ENCODE results near the gene CRYAB.

The CRYAB gene

GRCh38 chr11:111911563-111912401, at the start of gene CRYAB:
Gene CRYAB, minus strand, starts transcription at chr11:111911770. Its CDS starts 46 bp downstream, at chr11:111911724.
- Histone ChIP-seq H3K9me3 (ENCODE audit: control insufficient read depth in 5 of 5, low read length in 5 of 5) (no peaks in the 10 kb centered on the region), H3K36me3 (ENCODE audit: control insufficient read depth in 5 of 5, insufficient read depth in 5 of 5, low read length in 5 of 5) (peaks cover 8 to 22% (median 15%) of the 10 kb centered on the region in 5 donors), H3K27ac (ENCODE audit: low read depth, low read length) (peak within 1 kb of the TSS; percentile 96), H3K4me1 (ENCODE audit: control insufficient read depth in 5 of 5, insufficient read depth in 5 of 5, low read length in 5 of 5) (peaks cover 11 to 68% (median 64%) of the 10 kb centered on the region in 5 donors), H3K4me3 (ENCODE audit: low read depth in 1 of 5, low read length in 5 of 5) (peak within 1 kb of the TSS; percentile 62 to 87 (median 76)), H3K27me3 (ENCODE audit: control insufficient read depth in 5 of 5, insufficient read depth in 4 of 5, low read length in 5 of 5) (peaks cover 0 to 5% (median 0%) of the 10 kb centered on the region in 5 donors), H3K9ac (ENCODE audit: low read length in 5 of 5) (peak within 1 kb of the TSS; percentile 68 to 96 (median 81))

- Histone ChIP-seq H3K27ac (ENCODE audit: low read depth, low read length) (no peak overlapping the region), H3K9ac (ENCODE audit: low read length in 5 of 5) (no peak overlapping the region), H3K36me3 (ENCODE audit: control insufficient read depth in 5 of 5, insufficient read depth in 5 of 5, low read length in 5 of 5) (peaks cover 0 to 7% (median 6%) of the 10 kb centered on the region in 5 donors), H3K9me3 (ENCODE audit: control insufficient read depth in 5 of 5, low read length in 5 of 5) (no peaks in the 10 kb centered on the region), H3K27me3 (ENCODE audit: control insufficient read depth in 5 of 5, insufficient read depth in 4 of 5, low read length in 5 of 5) (no peaks in the 10 kb centered on the region), H3K4me1 (ENCODE audit: control insufficient read depth in 5 of 5, insufficient read depth in 5 of 5, low read length in 5 of 5) (no peaks in the 10 kb centered on the region), H3K4me3 (ENCODE audit: low read depth in 1 of 5, low read length in 5 of 5) (no peak overlapping the region)
Measured at GRCh38 chr11:111960916-111961315, 49.3 kb upstream of the CRYAB start.

GRCh38 chr11:111957663-111958444, 46.3 kb upstream of the CRYAB start:
- H3K9me3 ChIP-seq (ENCODE audit: control insufficient read depth in 5 of 5, low read length in 5 of 5) = no peaks in the 10 kb centered on the region
- no peaks in the 10 kb centered on the region for H3K4me1 ChIP-seq (ENCODE audit: control insufficient read depth in 5 of 5, insufficient read depth in 5 of 5, low read length in 5 of 5)
- no peak overlapping the region for H3K27ac ChIP-seq (ENCODE audit: low read depth, low read length)
- no peak overlapping the region for H3K9ac ChIP-seq (ENCODE audit: low read length in 5 of 5)
- no peaks in the 10 kb centered on the region for H3K27me3 ChIP-seq (ENCODE audit: control insufficient read depth in 5 of 5, insufficient read depth in 4 of 5, low read length in 5 of 5)
- no peak overlapping the region for H3K4me3 ChIP-seq (ENCODE audit: low read depth in 1 of 5, low read length in 5 of 5)
- H3K36me3 ChIP-seq (ENCODE audit: control insufficient read depth in 5 of 5, insufficient read depth in 5 of 5, low read length in 5 of 5) = peaks cover 0 to 7% (median 6%) of the 10 kb centered on the region in 5 donors

- H3K27me3 ChIP-seq (ENCODE audit: control insufficient read depth in 5 of 5, insufficient read depth in 4 of 5, low read length in 5 of 5) = no peaks in the 10 kb centered on the region
- peaks cover 0 to 5% (median 3%) of the 10 kb centered on the region in 5 donors for H3K36me3 ChIP-seq (ENCODE audit: control insufficient read depth in 5 of 5, insufficient read depth in 5 of 5, low read length in 5 of 5)
- H3K4me1 ChIP-seq (ENCODE audit: control insufficient read depth in 5 of 5, insufficient read depth in 5 of 5, low read length in 5 of 5) = peaks cover 2 to 7% (median 6%) of the 10 kb centered on the region in 5 donors
- no peak overlapping the region for H3K9ac ChIP-seq (ENCODE audit: low read length in 5 of 5)
- H3K9me3 ChIP-seq (ENCODE audit: control insufficient read depth in 5 of 5, low read length in 5 of 5) = no peaks in the 10 kb centered on the region
- H3K27ac ChIP-seq (ENCODE audit: low read depth, low read length) = no peak overlapping the region
- no peak overlapping the region for H3K4me3 ChIP-seq (ENCODE audit: low read depth in 1 of 5, low read length in 5 of 5)
Measured at GRCh38 chr11:111954154-111954553, 42.6 kb upstream of the CRYAB start.

GRCh38 chr11:111951565-111951964, 40.0 kb upstream of the CRYAB start:
- no peaks in the 10 kb centered on the region for H3K27me3 ChIP-seq (ENCODE audit: control insufficient read depth in 5 of 5, insufficient read depth in 4 of 5, low read length in 5 of 5)
- H3K36me3 ChIP-seq (ENCODE audit: control insufficient read depth in 5 of 5, insufficient read depth in 5 of 5, low read length in 5 of 5) = no peaks in the 10 kb centered on the region
- no peak overlapping the region for H3K4me3 ChIP-seq (ENCODE audit: low read depth in 1 of 5, low read length in 5 of 5)
- H3K9me3 ChIP-seq (ENCODE audit: control insufficient read depth in 5 of 5, low read length in 5 of 5) = no peaks in the 10 kb centered on the region
- peaks cover 2 to 7% (median 6%) of the 10 kb centered on the region in 5 donors for H3K4me1 ChIP-seq (ENCODE audit: control insufficient read depth in 5 of 5, insufficient read depth in 5 of 5, low read length in 5 of 5)
- no peak overlapping the region for H3K9ac ChIP-seq (ENCODE audit: low read length in 5 of 5)
- H3K27ac ChIP-seq (ENCODE audit: low read depth, low read length) = no peak overlapping the region

- H3K4me1 ChIP-seq (ENCODE audit: control insufficient read depth in 5 of 5, insufficient read depth in 5 of 5, low read length in 5 of 5) = peaks cover 2 to 7% (median 6%) of the 10 kb centered on the region in 5 donors
- H3K27me3 ChIP-seq (ENCODE audit: control insufficient read depth in 5 of 5, insufficient read depth in 4 of 5, low read length in 5 of 5) = no peaks in the 10 kb centered on the region
- no peak overlapping the region for H3K9ac ChIP-seq (ENCODE audit: low read length in 5 of 5)
- no peak overlapping the region for H3K4me3 ChIP-seq (ENCODE audit: low read depth in 1 of 5, low read length in 5 of 5)
- H3K27ac ChIP-seq (ENCODE audit: low read depth, low read length) = no peak overlapping the region
- H3K36me3 ChIP-seq (ENCODE audit: control insufficient read depth in 5 of 5, insufficient read depth in 5 of 5, low read length in 5 of 5) = no peaks in the 10 kb centered on the region
- no peaks in the 10 kb centered on the region for H3K9me3 ChIP-seq (ENCODE audit: control insufficient read depth in 5 of 5, low read length in 5 of 5)
Measured at GRCh38 chr11:111949519-111950426, 38.2 kb upstream of the CRYAB start.

GRCh38 chr11:111947143-111947542, 35.6 kb upstream of the CRYAB start:
- Histone ChIP-seq H3K27me3 (ENCODE audit: control insufficient read depth in 5 of 5, insufficient read depth in 4 of 5, low read length in 5 of 5) (no peaks in the 10 kb centered on the region), H3K9ac (ENCODE audit: low read length in 5 of 5) (no peak overlapping the region), H3K4me1 (ENCODE audit: control insufficient read depth in 5 of 5, insufficient read depth in 5 of 5, low read length in 5 of 5) (peaks cover 2 to 8% (median 7%) of the 10 kb centered on the region in 5 donors), H3K36me3 (ENCODE audit: control insufficient read depth in 5 of 5, insufficient read depth in 5 of 5, low read length in 5 of 5) (no peaks in the 10 kb centered on the region), H3K4me3 (ENCODE audit: low read depth in 1 of 5, low read length in 5 of 5) (no peak overlapping the region), H3K27ac (ENCODE audit: low read depth, low read length) (no peak overlapping the region), H3K9me3 (ENCODE audit: control insufficient read depth in 5 of 5, low read length in 5 of 5) (no peaks in the 10 kb centered on the region)

- H3K36me3 ChIP-seq (ENCODE audit: control insufficient read depth in 5 of 5, insufficient read depth in 5 of 5, low read length in 5 of 5) = no peaks in the 10 kb centered on the region
- H3K9me3 ChIP-seq (ENCODE audit: control insufficient read depth in 5 of 5, low read length in 5 of 5) = no peaks in the 10 kb centered on the region
- no peak overlapping the region for H3K27ac ChIP-seq (ENCODE audit: low read depth, low read length)
- no peak overlapping the region for H3K4me3 ChIP-seq (ENCODE audit: low read depth in 1 of 5, low read length in 5 of 5)
- no peak overlapping the region for H3K9ac ChIP-seq (ENCODE audit: low read length in 5 of 5)
- H3K27me3 ChIP-seq (ENCODE audit: control insufficient read depth in 5 of 5, insufficient read depth in 4 of 5, low read length in 5 of 5) = no peaks in the 10 kb centered on the region
- H3K4me1 ChIP-seq (ENCODE audit: control insufficient read depth in 5 of 5, insufficient read depth in 5 of 5, low read length in 5 of 5) = peaks cover 2 to 11% (median 7%) of the 10 kb centered on the region in 5 donors
Measured at GRCh38 chr11:111946499-111946898, 34.9 kb upstream of the CRYAB start.

- no peaks in the 10 kb centered on the region for H3K9me3 ChIP-seq (ENCODE audit: control insufficient read depth in 5 of 5, low read length in 5 of 5)
- H3K36me3 ChIP-seq (ENCODE audit: control insufficient read depth in 5 of 5, insufficient read depth in 5 of 5, low read length in 5 of 5) = no peaks in the 10 kb centered on the region
- H3K4me1 ChIP-seq (ENCODE audit: control insufficient read depth in 5 of 5, insufficient read depth in 5 of 5, low read length in 5 of 5) = peaks cover 2 to 13% (median 7%) of the 10 kb centered on the region in 5 donors
- H3K27ac ChIP-seq (ENCODE audit: low read depth, low read length) = no peak overlapping the region
- no peak overlapping the region for H3K9ac ChIP-seq (ENCODE audit: low read length in 5 of 5)
- no peak overlapping the region for H3K4me3 ChIP-seq (ENCODE audit: low read depth in 1 of 5, low read length in 5 of 5)
- H3K27me3 ChIP-seq (ENCODE audit: control insufficient read depth in 5 of 5, insufficient read depth in 4 of 5, low read length in 5 of 5) = no peaks in the 10 kb centered on the region
Measured at GRCh38 chr11:111945198-111945597, 33.6 kb upstream of the CRYAB start.
